ENCODE data around the gene POFUT2.

The POFUT2 gene, protein sequence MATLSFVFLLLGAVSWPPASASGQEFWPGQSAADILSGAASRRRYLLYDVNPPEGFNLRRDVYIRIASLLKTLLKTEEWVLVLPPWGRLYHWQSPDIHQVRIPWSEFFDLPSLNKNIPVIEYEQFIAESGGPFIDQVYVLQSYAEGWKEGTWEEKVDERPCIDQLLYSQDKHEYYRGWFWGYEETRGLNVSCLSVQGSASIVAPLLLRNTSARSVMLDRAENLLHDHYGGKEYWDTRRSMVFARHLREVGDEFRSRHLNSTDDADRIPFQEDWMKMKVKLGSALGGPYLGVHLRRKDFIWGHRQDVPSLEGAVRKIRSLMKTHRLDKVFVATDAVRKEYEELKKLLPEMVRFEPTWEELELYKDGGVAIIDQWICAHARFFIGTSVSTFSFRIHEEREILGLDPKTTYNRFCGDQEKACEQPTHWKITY

DNA sequence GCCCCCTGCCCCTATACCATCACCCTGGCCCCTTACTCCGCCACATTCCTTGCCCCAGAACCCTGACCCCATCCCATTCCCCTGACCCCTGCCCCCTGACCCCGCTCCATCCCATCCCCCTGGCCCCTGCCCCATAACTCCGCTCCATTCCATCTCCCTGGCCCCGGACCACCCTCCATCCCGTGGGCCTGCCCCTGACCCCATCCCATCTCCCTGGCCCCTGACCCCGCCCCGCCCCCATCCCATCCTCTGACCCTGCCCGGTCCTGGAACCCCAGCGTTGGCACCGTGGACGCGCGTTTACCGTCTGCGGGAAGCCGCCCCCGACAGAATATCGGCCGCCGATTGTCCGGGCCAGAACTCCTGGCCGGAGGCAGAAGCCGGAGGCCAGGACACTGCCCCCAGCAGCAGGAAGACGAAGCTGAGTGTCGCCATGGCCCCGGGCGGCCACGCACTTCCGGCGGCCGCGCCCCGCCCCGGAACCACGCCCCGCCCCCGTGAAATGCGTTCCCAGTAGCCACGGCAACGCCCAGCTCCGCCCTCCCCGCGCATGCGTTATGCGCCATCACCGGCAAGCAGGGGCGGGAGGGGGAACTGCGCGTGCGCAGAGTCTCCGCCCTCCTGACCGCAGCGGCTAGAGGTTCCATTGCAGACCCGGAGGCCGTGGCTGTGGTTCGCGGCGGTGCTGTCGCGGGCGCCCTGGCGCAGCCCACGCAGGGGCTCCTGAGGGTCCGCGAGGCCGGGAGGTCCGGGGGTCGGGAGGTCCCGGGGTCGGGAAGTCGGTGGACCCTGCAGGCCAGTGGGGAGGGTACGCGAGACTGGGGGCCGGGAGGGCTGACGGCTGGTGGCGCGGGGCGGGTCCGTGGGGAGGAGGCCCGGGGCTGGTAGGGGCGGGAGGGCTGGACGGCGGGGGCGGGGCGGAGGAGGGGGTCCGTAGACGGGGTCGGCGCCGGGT is at the start of gene POFUT2:
POFUT2 (minus strand) TSS at position 458 of the 954 bp plus-strand sequence; CDS start at position 434, 24 bp downstream.
- H3K27ac ChIP-seq = peak within 1 kb of the TSS; percentile 37 to 91 (median 83)

DNA sequence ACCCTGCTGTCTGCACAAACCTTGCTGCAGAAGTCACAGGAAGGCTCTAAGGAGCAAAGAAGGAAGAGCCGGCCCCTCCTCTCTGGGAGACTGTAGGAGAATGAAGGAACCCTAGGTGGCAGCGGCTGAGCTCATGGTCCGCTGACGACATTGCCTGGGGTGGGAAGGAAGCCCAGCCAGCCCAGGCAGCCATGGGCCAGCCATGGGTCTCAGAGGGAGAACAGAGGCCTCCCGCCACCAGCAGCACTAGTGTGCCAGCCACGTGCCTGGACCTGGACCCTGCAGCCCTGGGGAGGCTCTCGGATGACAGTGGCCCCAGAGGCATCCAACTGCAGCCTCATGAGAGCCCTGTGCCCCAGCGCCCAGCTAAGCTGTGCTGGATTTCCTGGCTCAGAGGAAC is 49.2 kb upstream of the POFUT2 start:
- no peak overlapping the region for H3K4me3 ChIP-seq
- H3K27ac ChIP-seq = no peak overlapping the region

More for the DNA sequence above, at the start of gene POFUT2:
- H3K4me3 ChIP-seq = peak within 1 kb of the TSS; percentile 50 to 93 (median 78)

DNA sequence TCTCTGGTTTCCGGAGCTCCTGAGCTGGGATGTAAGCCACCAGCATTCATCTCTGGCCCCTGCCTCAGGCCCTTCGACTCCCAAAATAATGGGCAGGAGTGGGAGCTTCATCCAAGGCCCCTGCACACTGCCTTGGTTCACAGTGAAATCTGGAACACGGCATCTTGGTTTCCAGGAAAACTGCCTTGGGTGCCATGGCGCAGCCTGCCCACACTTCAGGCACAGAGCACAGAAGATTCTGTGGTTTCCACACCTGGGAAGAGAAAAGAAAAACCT is 48.8 kb upstream of the POFUT2 start:
- H3K27ac ChIP-seq = no peak overlapping the region

DNA sequence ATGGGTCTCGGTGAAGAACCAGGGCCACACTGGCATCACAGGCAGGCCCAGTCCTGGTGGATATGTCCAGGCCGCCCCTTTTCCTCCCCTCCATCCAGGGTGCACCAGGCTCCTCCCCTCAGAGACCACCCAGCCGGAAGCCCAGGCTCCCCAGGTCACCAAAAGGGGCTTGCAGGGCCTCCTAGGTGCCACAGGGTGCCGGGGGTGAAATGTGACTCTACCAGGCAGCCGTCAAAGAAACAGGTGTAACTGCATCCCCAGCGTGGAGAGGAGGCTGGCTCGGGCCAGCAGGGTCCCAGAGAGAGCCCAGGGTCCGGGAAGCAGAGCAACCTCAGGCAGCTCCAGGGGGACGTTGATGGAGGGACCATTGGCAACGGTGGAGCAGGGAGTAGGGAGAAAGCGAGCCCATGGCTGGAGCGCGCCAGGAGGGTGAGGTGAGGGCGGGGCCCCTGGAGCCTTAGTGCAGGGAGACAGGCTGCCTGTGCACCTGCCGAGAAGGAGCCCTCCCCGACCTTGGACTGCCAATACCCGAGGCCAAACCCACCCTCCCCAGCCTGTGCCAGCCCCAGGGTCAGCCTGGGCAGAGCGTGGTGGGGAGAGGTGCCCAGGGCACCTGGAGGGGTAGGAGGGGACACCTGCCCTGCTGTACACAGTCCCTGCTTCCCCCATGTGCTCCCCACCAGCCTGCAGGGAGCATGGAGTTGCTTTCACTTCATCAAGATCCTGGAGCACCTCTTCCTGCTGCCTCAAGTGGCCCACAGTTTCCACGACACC is 48.3 kb upstream of the POFUT2 start:
- Histone ChIP-seq H3K27ac (no peak overlapping the region), H3K4me3 (no peak overlapping the region)

More for the DNA sequence above, 48.8 kb upstream of the POFUT2 start:
- no peak overlapping the region for H3K4me3 ChIP-seq

DNA sequence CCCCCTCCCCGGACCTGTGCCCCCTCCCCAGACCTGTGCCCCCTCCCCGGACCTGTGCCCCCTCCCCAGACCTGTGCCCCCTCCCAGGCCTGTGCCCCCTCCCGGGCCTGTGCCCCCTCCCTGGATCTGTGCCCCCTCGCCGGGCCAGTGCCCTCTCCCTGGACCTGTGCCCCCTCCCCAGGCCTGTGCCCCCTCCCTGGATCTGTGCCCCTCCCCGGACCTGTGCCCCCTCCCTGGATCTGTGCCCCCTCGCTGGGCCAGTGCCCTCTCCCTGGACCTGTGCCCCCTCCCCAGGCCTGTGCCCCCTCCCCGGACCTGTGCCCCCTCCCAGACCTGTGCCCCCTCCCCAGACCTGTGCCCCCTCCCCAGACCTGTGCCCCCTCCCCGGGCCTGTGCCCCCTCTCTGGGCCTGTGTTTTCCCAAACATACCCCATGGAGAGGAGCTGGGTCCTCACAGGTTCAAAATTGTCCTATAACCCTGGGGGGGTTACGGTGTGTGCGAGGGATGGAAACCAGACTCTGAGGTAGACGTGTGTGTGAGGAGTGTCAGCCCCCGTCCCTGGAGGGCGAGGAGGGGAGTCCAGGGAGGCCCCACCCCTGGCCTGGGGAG is 47.6 kb upstream of the POFUT2 start:
- Histone ChIP-seq H3K27ac (no peak overlapping the region), H3K4me3 (no peak overlapping the region)

DNA sequence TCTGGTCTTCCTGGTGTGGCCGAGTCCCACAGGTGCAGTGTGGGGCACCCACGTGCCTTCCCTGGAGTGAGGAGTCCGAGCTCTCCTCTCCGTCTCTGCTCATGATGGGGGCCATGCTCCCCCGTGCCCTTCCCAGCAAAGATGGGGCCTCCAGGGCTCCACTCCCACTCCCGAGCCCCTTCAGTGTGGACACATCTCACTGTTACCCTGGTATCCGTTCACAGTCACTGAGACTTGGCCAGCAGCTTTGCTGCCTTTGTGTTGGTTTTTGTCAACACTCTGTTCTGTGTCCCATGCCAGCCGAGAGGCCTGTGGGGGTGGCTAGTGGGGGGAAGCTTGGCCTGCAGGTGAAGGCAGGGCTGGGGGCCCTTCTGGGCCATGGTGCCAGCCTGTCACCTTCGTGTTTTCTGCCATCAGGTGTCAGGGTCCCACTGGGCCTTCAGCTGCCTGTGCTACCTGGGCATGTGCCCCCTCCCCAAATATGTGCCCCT is 46.9 kb upstream of the POFUT2 start:
- H3K4me3 ChIP-seq = no peak overlapping the region
- no peak overlapping the region for H3K27ac ChIP-seq

DNA sequence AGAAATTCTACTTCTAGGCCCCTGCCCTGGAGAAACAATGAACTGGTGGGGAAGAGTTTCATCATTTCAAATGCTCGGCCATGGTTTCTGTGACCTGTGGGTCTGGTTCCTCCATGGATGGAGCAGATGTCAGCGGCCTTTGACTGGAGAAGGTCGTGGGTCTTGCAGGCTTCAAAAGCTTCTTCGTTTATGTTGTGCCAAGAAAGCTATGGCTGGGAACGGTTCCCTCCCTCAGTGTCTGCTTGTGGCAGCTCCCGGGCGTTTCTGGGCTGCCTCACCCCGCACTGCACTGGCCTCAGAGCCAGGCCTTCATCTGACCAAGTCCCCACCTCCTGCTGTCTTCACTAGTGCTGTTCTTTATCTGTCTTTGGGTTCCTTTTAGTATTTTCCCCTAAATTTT is 46.4 kb upstream of the POFUT2 start:
- H3K27ac ChIP-seq = no peak overlapping the region

DNA sequence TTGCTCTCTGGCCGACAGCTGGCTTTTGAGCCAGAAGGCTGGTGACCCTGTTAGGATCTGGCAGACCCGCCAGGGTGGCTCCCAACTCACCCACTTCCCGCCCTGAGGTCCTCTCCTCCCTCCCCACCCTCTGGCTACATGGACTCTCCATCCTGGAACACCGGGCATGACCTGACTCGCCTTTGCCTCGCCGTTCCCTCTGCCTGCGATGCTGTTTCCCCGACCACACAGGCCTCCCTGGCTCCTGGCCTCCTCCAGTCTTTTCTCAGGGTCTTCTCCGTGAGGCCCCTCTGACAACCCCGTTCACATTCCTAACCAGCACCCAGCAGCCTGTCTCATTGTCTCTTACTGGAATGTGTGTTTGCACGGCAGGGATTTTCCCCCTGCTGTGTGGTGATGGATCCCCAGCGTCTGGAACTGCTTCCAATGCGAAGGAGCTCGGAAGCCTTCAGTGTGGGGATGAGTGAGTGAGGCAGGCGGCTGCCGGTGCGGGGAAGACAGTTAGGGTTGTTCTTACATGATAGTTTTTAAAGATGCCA is 46.0 kb upstream of the POFUT2 start:
- Histone ChIP-seq H3K4me3 (no peak overlapping the region), H3K27ac (no peak overlapping the region)

More for the DNA sequence above, 46.4 kb upstream of the POFUT2 start:
- H3K4me3 ChIP-seq = no peak overlapping the region

DNA sequence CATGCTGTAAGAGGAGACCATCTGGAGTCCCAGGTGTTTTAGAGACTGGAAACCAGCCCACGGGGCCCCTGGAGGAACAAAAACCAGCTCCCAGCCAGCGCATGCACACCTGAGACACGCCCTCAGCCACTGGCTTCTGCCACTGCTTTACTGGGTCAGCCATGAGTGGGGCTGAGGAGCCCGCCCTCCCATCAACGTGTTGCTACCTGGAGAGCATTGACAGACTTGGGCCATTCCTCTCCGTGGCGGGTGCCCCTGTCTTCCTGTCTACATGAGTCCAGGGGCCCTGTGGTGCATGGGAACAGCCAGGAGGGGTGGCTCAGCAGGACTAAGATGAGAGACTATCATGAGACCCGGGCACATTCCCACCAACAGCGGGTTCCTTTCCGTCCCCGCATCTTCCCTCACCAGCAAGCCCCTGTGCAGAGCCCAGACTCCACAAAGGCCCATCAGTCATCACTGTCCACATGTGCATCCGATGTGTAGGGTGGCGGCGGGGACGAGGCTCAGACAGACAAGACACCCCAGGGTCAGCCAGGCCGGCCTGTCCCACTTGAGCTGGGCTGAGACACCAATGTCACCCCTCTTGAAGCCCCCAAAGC is 45.4 kb upstream of the POFUT2 start:
- H3K27ac ChIP-seq = no peak overlapping the region
- no peak overlapping the region for H3K4me3 ChIP-seq

DNA sequence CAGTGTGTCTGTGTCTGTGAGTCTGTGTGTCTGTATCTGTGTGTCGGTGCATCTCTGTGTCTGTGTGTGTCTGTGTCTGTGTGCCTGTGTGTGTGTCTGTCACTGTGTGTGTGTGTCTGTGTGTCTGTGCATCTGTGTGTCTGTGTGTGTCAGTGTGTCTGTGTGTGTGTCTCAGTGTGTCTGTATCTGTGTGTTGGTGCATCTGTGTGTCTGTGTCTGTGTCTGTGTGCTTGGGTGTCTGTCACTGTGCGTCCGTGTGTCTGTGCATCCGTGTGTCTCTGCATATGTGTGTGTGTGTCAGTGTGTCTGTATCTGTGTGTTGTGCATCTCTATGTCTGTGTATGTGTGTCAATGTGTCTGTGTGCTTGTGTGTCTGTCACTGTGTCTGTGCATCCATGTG is 44.7 kb upstream of the POFUT2 start:
- H3K4me3 ChIP-seq = no peak overlapping the region
- no peak overlapping the region for H3K27ac ChIP-seq

DNA sequence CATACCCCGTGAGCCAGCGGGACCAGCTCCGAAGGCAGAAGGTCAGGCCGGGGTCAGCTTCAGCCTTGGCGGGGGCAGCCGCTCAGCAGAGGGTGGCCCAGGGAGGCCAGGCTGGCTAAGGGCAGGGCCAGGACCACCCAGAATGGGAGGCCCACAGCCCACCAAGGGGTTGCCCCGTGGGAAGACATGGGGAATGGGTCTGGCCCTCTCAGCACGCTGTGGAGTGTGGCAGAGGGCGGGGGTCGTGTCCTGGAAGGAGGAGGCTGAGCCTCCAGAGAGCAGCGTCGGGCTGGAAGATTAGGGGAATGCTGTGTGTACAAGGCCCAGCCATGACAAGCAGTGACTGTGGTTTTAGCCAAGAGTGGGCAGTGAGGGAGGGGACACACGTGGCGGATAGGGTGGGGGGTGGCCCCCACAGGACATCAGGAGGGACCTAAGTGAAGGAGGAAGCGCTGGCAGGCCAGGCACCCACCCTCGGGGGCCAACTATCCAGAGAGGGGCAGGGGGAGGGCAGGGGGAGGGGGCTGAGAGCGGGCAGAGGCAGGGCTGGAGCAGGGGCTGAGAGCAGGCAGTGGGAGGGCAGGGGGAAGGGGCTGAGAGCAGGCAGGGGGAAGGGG is 43.9 kb upstream of the POFUT2 start:
- Histone ChIP-seq H3K27ac (no peak overlapping the region), H3K4me3 (no peak overlapping the region)

DNA sequence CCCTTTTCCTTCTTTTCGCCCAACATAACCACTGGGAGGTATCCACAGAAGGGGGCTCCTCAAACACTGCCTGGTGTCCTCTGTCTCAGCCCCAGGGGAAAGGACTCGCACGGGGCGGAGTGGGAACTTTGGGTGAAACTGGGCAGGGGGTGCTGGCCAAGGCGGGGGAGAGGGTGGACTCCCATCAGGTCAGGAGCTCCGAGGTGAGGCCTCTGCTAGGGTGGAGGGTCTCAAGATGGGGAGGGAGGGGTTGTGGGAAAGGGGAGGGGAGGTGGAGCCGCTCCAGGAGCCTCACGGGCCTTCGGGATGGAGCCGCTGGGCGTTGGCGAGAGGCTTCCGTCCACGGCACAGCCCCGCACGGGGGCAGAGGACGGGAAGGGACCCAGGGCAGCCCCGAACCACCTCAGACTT is 43.2 kb upstream of the POFUT2 start:
- H3K4me3 ChIP-seq = no peak overlapping the region
- no peak overlapping the region for H3K27ac ChIP-seq

DNA sequence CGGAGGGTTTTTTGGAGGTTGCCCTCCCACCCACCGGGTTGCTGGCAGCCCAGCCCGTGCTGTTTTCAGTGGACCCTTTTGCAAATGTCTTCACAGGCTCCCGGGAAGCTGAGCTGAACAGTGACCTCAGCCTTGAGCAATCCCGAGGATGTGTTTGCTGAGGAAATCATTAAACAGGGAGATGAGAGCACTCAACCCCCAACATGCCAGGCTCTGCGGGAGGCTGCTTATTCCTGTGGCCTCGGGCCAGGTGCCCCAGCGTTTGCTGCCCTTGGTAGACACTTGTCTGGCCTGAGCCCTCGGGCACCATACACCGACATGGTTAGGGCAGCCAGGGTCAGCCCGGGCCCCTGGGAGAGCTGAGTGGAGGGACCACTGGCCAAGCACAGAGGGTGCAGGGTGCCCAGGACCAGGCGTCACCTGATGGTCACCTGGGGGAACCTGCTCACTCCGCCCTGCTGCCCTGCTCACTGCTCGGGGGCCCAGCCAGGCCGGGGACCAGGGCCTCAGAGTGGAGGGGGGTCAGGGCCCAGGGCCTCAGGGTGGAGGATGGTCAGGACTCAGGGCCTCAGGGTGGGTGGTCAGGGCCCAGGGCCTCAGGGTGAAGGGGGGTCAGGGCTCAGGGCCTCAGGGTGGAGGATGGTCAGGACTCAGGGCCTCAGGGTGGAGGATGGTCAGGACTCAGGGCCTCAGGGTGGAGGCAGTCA is 42.5 kb upstream of the POFUT2 start:
- Histone ChIP-seq H3K27ac (peak overlapping the region in 2 of 21 experiments; percentile 9 to 42), H3K4me3 (no peak overlapping the region)

DNA sequence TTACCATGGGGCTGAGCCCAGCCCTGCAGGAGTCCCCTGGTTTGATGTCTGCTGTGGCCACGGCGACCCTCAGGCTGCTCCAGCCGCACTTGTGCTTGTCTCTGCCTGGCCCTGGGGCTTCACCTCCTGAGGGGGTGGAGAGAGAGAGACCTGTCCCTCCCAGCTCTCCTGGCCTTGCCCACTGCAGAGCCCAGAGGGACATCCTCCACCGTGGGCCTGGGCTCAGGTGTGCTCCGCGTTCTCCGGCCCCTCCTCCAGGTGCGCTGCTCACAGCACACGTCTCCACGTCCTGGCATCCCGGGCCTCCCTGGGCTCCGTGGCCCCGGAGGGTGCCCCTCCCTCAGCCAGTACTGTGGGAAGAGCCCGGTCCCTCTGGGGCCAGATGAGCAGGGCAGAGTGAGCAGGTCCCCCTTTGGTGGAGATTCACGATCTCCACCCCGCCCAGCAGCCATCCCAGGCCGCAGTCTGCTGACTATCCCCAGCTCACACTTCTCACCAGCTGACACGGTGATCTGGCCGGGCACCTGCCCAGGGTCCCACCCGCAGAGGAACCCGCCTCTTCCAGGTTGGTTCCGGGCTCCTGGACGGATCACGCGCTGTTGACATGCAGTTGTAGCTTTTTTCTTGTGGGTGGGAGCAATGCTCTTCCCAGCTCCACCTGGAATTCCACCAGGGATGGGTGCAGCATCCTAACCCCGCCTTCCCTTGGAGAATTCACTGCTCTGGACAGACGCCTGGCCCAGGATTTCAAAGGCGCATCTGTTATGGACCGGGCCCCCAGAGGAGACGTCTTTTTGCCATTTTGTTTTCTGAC is 41.8 kb upstream of the POFUT2 start:
- Histone ChIP-seq H3K4me3 (no peak overlapping the region), H3K27ac (peak overlapping the region in 1 of 21 experiments; percentile 9)

DNA sequence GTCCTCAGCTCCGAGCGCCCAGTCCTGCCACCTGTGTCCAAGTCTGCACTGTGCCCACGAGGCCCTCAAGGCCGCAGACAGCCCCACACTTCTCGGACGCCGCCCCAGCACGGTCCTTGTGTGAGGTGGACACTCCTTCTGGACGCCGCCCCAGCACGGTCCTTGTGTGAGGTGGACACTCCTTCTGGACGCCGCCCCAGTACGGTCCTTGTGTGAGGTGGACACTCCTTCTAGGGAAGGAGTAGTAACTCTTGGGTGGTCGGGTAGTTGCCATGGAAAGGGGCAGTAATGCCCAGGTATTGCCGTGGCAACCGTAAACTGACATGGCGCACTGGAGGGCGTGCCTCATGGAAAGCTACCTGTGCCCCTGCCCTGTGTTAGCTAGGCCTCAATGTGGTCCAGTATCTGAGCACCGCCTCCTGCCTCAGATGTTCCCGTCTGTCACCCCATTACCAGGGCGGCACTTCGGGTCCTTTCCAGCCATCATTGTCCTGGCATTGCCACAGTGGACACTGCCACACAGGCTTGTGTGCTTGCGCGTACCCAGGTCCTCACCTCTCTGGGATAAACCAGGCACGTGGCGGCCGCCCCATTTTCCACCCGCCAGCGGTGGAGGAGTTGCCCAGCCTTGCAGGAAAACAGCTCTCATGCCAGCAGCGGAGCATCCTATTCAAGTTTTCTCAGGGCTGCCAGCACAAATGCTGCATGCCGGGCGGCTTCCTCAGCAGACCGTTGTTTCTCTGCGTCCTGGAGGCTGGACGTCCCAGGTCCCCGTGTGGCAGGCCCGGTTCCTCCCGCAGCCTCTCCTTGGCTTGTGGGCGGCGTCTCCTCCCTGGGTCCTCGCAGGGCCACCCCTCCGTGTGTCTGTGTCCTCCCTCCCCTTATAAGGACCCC is 40.8 kb upstream of the POFUT2 start:
- Histone ChIP-seq H3K27ac (no peak overlapping the region), H3K4me3 (no peak overlapping the region)
